ENCODE data around the gene BDKRB2.

The BDKRB2 gene

GRCh38 chr14:96268431-96269358 is 64.1 kb downstream of the BDKRB2 start:
- Histone ChIP-seq H3K9ac (ENCODE audit: low read length) (no peak overlapping the region), H3K4me2 (ENCODE audit: low read depth, low read length) (no peak overlapping the region), H3K79me2 (ENCODE audit: low read length) (no peaks in the 10 kb centered on the region), H3K9me3 (replicated peaks; ENCODE audit: insufficient read depth, low read length) (no peaks in the 10 kb centered on the region), H3K9me2 (replicated peaks; ENCODE audit: insufficient read depth, low read length) (no peaks in the 10 kb centered on the region), H3K4me3 (ENCODE audit: low read length) (no peak overlapping the region), H3K4me1 (ENCODE audit: low read length) (no peaks in the 10 kb centered on the region), H3K27ac (ENCODE audit: low read length) (no peak overlapping the region), H3K27me3 (replicated peaks; ENCODE audit: insufficient read depth, low read length) (no peaks in the 10 kb centered on the region), H2AFZ (ENCODE audit: low read length) (no peak overlapping the region), H4K20me1 (ENCODE audit: insufficient read depth, low read length) (no peaks in the 10 kb centered on the region), H3K36me3 (replicated peaks; ENCODE audit: insufficient read depth, low read length) (no peaks in the 10 kb centered on the region), H3F3A (ENCODE audit: insufficient read depth, low read length) (no peaks in the 10 kb centered on the region)
- TF ChIP-seq EZH2phosphoT487 (IDR thresholded peaks at IDR 0.05; ENCODE audit: low read length) (no peak), EZH2 (optimal IDR thresholded peaks at IDR 0.05; ENCODE audit: low read depth, low read length) (no peak), CTCF (IDR thresholded peaks at IDR 0.05; ENCODE audit: low read length) (no peak)
- no peak for DNase-seq

- TF ChIP-seq EZH2 (optimal IDR thresholded peaks at IDR 0.05; ENCODE audit: low read depth, low read length) (no peak), CTCF (IDR thresholded peaks at IDR 0.05; ENCODE audit: low read length) (no peak), EZH2phosphoT487 (IDR thresholded peaks at IDR 0.05; ENCODE audit: low read length) (no peak)
- no peak for DNase-seq
- Histone ChIP-seq H3K9ac (ENCODE audit: low read length) (no peak overlapping the region), H3K9me3 (replicated peaks; ENCODE audit: insufficient read depth, low read length) (no peaks in the 10 kb centered on the region), H3K4me2 (ENCODE audit: low read depth, low read length) (no peak overlapping the region), H3K27me3 (replicated peaks; ENCODE audit: insufficient read depth, low read length) (no peaks in the 10 kb centered on the region), H3K36me3 (replicated peaks; ENCODE audit: insufficient read depth, low read length) (no peaks in the 10 kb centered on the region), H3F3A (ENCODE audit: insufficient read depth, low read length) (no peaks in the 10 kb centered on the region), H3K4me1 (ENCODE audit: low read length) (no peaks in the 10 kb centered on the region), H4K20me1 (ENCODE audit: insufficient read depth, low read length) (no peaks in the 10 kb centered on the region), H3K4me3 (ENCODE audit: low read length) (no peak overlapping the region), H3K9me2 (replicated peaks; ENCODE audit: insufficient read depth, low read length) (no peaks in the 10 kb centered on the region), H2AFZ (ENCODE audit: low read length) (no peak overlapping the region), H3K27ac (ENCODE audit: low read length) (no peak overlapping the region), H3K79me2 (ENCODE audit: low read length) (no peaks in the 10 kb centered on the region)
Measured at GRCh38 chr14:96269359-96269710, 64.7 kb downstream of the BDKRB2 start.

GRCh38 chr14:96270565-96271420 is 66.2 kb downstream of the BDKRB2 start:
- no peaks in the 10 kb centered on the region for H3F3A ChIP-seq (ENCODE audit: insufficient read depth, low read length)
- H3K79me2 ChIP-seq (ENCODE audit: low read length): no peaks in the 10 kb centered on the region
- no peaks in the 10 kb centered on the region for H4K20me1 ChIP-seq (ENCODE audit: insufficient read depth, low read length)
- no peaks in the 10 kb centered on the region for H3K27me3 ChIP-seq (replicated peaks; ENCODE audit: insufficient read depth, low read length)
- no peak overlapping the region for H3K9ac ChIP-seq (ENCODE audit: low read length)
- TF ChIP-seq EZH2phosphoT487 (IDR thresholded peaks at IDR 0.05; ENCODE audit: low read length) (no peak), CTCF (IDR thresholded peaks at IDR 0.05; ENCODE audit: low read length) (no peak), EZH2 (optimal IDR thresholded peaks at IDR 0.05; ENCODE audit: low read depth, low read length) (no peak)
- H3K4me3 ChIP-seq (ENCODE audit: low read length): no peak overlapping the region
- H3K4me2 ChIP-seq (ENCODE audit: low read depth, low read length): no peak overlapping the region
- no peaks in the 10 kb centered on the region for H3K9me2 ChIP-seq (replicated peaks; ENCODE audit: insufficient read depth, low read length)
- H2AFZ ChIP-seq (ENCODE audit: low read length): no peak overlapping the region
- no peak overlapping the region for H3K27ac ChIP-seq (ENCODE audit: low read length)
- H3K9me3 ChIP-seq (replicated peaks; ENCODE audit: insufficient read depth, low read length): no peaks in the 10 kb centered on the region
- no peaks in the 10 kb centered on the region for H3K36me3 ChIP-seq (replicated peaks; ENCODE audit: insufficient read depth, low read length)
- DNase-seq: no peak
- no peaks in the 10 kb centered on the region for H3K4me1 ChIP-seq (ENCODE audit: low read length)
